Motor neuron (in vitro differentiated cells): ENCODE results near the gene PELI2. TPM values are rescaled to one million over a fixed set of nuclear protein-coding genes. Genes with fewer than 3 reads are reported as not detected.

Source experiments
- ATAC-seq, 8 experiments: fragments of 200-7000 bp; cut with Tn5 transposase; replicated peaks in 6 of 8; 2 replicates each; pipeline ENCODE4 v1.8.0; 2021; ENCODE audit warnings: mild to moderate bottlenecking in 8 of 8, moderate library complexity in 8 of 8
- H3K27ac ChIP-seq, 2 donors: fragments of 250-450 bp; sonication (Bioruptor Pico); 2 replicates each; pipeline ENCODE4 v1.9.0; 2021; ENCODE audit warnings: antibody characterized with exemption in 2 of 2, mild to moderate bottlenecking in 2 of 2, moderate library complexity in 1 of 2
- H3K4me1 ChIP-seq, 2 donors: fragments of 250-450 bp; sonication (Bioruptor Pico); replicated peaks in 1 of 2; 2 replicates each; pipeline ENCODE4 v1.6.1; 2021; ENCODE audit warnings: antibody characterized with exemption in 2 of 2, mild to moderate bottlenecking in 2 of 2, moderate library complexity in 1 of 2
- H3K4me3 ChIP-seq, 5 donors: fragments of 250-450 bp; sonication (Bioruptor Pico); 2 replicates each; pipeline ENCODE4 v1.9.0; 2021; ENCODE audit warnings: antibody characterized with exemption in 5 of 5, mild to moderate bottlenecking in 5 of 5, moderate library complexity in 4 of 5
- WGBS, 10 experiments: fragments of 450-650 bp; shearing (Covaris generic); methylation state at CpG; one replicate each; pipeline ENCODE4 v1.0.0; 2022; 5-methylcytosine and 5-hydroxymethylcytosine counted together
- in situ Hi-C, 9 experiments: fragments of 400-800 bp; cut with MboI; loops; one replicate each; pipeline ENCODE4 v1.15.0; 2021; ENCODE audit warnings: low sequenced_read_pairs in 9 of 9, low pct_unique_long_range_greater_than_20kb in 2 of 9; ENCODE audit not compliant: unreplicated experiment in 9 of 9
- total RNA-seq, 8 experiments: library from RNA; unstranded; fragments of 300-600 nt; gene quantifications; 2 replicates each; pipeline versions ENCODE4 v1.2.3 to v1.2.4, GENCODE V29; 2022

PELI2 gene
- total RNA-seq, 8 experiments from 2014 or later = 3.7 to 18.4 (median 8.9) TPM

DNA sequence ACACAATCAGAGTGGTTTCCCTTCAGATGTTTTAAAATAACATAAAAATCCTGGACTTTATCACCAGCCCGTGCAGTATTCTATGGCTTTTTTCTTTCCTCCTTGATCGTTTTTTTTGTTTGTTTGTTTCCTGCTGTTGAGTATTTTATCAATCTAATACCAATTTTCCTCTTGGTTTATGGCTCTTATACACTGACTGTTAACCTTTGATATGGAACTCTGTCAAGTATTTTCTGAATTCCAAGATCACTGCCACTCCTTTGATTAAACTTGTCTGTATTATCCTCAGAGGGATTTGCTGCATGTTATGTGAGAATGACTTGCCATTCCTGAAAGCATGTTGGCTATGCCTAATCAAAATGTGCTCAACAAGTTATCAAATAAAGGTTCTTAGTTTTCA is 88.4 kb downstream of the PELI2 start:
- Histone ChIP-seq H3K4me1 (peaks cover 0 to 2% of the 10 kb centered on the region in 2 donors), H3K4me3 (no peak overlapping the region), H3K27ac (no peak overlapping the region)
- no peak for ATAC-seq
- 64 to 86% (median 76%) methylated on average over 2 of the region's 2 CpGs; no CpG with 5 or more reads in 1 of the 10 experiments for WGBS, 10 experiments
- in situ Hi-C loops = no loop called here

DNA sequence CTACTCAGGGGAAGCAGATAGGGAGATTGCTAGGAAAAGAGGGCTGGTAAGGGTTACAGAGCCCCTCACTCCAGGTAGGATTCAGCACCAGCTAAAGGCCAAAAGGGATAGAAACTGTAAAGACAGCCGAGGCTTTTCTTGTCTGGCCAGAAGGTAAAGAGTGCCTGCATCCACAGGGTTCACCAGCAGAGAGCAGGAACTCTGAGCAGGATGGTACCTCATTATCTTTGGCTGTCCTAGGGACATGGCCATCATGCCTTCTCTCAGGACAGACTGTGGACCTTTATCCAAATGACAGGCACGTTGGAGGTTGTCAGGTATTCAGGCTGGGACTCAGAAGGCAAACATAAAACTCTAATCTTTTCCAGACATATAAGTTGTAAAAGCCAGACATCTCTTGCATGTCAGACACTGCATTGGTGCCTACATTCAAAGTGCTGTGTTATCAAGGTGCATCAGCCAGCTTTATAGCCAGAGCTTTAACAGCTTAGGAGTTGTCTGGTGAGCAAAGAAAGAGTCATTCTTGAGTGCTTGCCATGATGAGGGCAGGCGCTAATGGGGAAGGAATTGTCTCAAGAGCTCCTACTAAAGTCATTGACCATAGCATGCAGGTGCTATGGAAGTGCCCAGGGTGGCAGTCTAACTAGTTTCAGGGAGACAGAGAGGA is 89.5 kb downstream of the PELI2 start:
- no peak for ATAC-seq

DNA sequence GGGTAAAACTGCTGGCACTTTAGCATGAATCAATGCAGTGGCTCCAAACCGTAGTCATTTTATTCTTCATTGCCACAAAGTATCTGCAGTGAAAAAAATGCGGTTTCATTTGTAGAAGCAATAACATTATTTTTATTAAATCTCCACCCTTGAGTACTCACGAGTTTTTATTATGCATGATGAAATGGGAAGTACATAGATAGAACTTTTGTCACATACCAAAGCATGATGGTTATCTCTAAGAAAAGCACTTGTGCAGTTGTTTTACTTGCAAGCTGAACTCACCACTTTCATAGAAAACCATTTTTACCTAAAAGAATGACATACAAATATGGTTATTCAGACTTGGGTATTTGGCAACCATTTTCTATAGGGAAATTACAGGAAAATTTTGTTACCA is 90.3 kb downstream of the PELI2 start:
- in situ Hi-C loops = no loop called here
- H3K27ac ChIP-seq = no peak overlapping the region
- H3K4me3 ChIP-seq = no peak overlapping the region
- peaks cover 2 to 18% of the 10 kb centered on the region in 2 donors for H3K4me1 ChIP-seq
- WGBS, 10 experiments = 46 to 100% (median 92%) methylated on average over 2 to 3 of the region's 3 CpGs; no CpG with 5 or more reads in 1 of the 10 experiments
- ATAC-seq = no peak

More for the DNA sequence above, 89.5 kb downstream of the PELI2 start:
- H3K27ac ChIP-seq = no peak overlapping the region
- peaks cover 0 to 10% of the 10 kb centered on the region in 2 donors for H3K4me1 ChIP-seq
- in situ Hi-C loops = no loop called here
- 0 to 100% (median 85%) methylated on average over 1 to 2 of the region's 3 CpGs; no CpG with 5 or more reads in 4 of the 10 experiments for WGBS, 10 experiments
- no peak overlapping the region for H3K4me3 ChIP-seq

DNA sequence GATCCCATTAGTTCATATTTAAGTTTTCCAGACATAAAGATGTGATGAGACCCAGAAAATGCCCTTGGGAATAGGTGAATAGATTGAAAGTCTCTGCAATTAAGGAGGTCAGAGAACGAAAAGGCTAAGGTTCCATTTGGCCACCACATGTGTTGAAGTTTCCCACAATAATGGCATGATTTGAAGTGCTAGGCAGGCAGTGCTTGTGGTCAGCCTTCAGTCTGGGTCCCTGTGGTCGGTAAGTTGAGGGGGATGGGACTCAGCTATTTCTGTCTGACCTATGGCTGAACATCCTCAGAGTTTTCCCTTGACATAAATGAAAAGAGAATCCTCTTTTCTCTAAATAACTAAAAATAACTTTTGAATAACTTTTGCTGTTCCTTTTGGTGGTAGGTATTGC is 92.4 kb downstream of the PELI2 start:
- in situ Hi-C loops = no loop called here

DNA sequence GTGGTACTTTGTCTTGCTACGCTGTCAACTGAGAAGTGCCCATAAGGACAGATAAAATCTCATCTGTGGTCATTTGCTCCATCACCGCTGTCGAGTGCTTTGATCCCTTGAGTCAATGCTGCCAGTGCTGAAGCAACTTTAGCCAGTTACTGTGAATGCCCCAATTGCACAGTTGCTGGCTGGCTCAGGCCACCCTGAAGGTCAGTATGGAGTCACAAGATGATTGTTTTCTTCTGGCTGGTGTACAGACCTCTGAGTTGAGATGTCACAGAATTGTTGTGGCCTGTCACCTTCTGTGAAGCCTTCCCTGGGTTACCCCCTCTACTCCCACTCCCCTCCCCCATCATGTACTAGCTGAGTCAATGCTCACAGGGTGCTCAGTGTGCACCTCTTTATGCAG is 92.9 kb downstream of the PELI2 start:
- WGBS, 10 experiments = 93 to 100% (median 98%) methylated on average over 1 to 3 of the region's 3 CpGs; no CpG with 5 or more reads in 4 of the 10 experiments
- H3K27ac ChIP-seq = no peak overlapping the region
- H3K4me1 ChIP-seq = peaks cover 6 to 25% of the 10 kb centered on the region in 2 donors
- no peak overlapping the region for H3K4me3 ChIP-seq
- in situ Hi-C loops = no loop called here
- no peak for ATAC-seq

More for the DNA sequence above, 92.4 kb downstream of the PELI2 start:
- ATAC-seq = no peak
- WGBS, 10 experiments = 50 to 100% (median 86%) methylated on average over 1 to 2 of the region's 2 CpGs; no CpG with 5 or more reads in 1 of the 10 experiments
- Histone ChIP-seq H3K4me1 (peaks cover 2 to 24% of the 10 kb centered on the region in 2 donors), H3K4me3 (no peak overlapping the region), H3K27ac (no peak overlapping the region)

DNA sequence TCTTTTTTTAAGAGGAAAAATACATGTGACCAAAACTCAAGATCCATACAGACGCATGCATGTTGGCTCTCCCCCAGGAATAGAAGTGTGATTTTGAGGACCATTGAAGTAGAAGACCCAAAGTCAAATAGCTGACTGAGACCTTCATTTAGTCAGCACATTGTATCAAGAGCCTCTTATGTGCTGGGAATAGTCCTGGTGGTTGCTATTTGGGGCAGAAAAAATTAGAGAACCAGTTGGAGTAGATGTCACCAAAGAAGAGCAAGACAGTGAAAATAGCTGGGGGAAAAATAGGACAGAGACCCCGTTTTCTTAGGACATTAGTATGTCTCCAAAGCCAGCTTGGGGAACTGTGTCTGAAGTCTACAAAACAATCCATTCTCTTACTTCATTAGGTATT is 93.6 kb downstream of the PELI2 start:
- Histone ChIP-seq H3K4me3 (no peak overlapping the region), H3K27ac (no peak overlapping the region), H3K4me1 (peaks cover 13 to 31% of the 10 kb centered on the region in 2 donors)
- WGBS, 10 experiments = 80 to 100% (median 98%) methylated on average over 1 to 2 of the region's 2 CpGs; no CpG with 5 or more reads in 4 of the 10 experiments
- no peak for ATAC-seq
- in situ Hi-C loops = no loop called here

DNA sequence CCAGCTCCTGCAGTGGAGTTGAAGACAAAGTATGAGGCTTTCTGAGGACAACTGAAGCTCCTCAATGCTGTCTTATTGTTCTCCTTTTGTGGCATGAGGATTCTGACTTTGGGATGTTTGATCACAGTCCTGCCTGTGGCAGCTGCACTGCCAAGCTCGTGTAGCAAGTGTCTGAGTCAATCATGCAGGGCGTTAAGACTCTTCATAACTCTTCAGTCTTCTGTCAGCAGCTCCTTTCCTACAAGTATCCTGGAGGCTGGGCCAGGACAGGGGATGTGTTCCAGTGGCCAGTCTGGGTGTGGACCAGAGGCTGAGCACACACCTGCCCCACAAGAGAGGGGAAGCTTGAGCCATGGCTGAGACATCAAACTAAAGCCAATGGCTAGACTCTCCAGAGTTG is 94.3 kb downstream of the PELI2 start:
- in situ Hi-C loops = no loop called here
- 8 to 100% (median 23%) methylated on average over 1 to 2 of the region's 2 CpGs; no CpG with 5 or more reads in 6 of the 10 experiments for WGBS, 10 experiments
- peak in 3 of 8 experiments; percentile 19 to 68 (median 51) for ATAC-seq

DNA sequence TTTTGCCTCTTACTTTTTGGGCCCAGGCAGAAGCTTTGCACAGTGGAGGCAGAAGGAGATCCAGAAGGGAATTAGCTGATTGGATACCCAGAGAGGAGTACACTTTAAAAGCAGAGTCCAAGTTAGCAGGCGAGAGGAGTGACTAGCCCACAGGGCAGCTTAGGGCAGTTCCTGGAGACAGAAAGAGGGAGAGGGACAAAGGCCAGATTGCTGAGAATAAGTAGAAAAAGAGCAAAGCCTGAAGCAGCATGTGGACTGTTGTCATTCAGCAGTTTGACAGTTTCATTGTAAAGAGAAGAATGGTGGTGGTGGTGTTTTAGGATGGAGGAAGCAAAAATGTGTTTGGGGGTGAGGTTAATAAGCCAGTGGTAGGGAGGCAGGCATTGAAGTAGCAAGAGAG is 95.1 kb downstream of the PELI2 start:
- in situ Hi-C loops = no loop called here
- H3K27ac ChIP-seq = no peak overlapping the region
- H3K4me3 ChIP-seq = no peak overlapping the region
- ATAC-seq = peak in 2 of 8 experiments; percentile 30 to 53
- H3K4me1 ChIP-seq = peaks cover 18 to 39% of the 10 kb centered on the region in 2 donors
- 14 to 80% (median 57%) methylated on average over 1 of the region's 1 CpG; no CpG with 5 or more reads in 5 of the 10 experiments for WGBS, 10 experiments

More for the DNA sequence above, 94.3 kb downstream of the PELI2 start:
- H3K4me3 ChIP-seq = no peak overlapping the region
- H3K4me1 ChIP-seq = peaks cover 15 to 37% of the 10 kb centered on the region in 2 donors
- H3K27ac ChIP-seq = no peak overlapping the region

DNA sequence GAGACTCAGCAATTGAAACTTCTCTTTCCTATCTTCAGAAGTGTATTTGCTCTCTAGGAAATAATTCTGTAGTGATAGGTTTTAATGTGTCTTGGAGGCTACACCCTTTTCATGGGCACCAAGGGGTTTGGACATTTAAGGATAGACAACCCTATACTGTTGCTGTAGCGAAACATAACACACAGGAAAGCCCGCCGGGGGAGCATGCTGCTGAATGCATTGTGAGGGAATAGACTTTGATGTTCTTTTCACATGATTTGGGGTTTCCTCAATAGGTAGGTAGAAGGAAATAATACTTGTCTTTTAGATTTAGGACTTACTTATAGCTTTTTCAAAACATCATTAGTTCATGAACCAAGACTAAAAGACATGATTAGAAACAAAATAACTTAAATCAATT is 97.0 kb downstream of the PELI2 start:
- Histone ChIP-seq H3K4me3 (no peak overlapping the region), H3K27ac (no peak overlapping the region), H3K4me1 (peaks cover 28 to 50% of the 10 kb centered on the region in 2 donors)
- WGBS, 10 experiments = 80 to 100% (median 88%) methylated on average over 1 to 3 of the region's 3 CpGs; no CpG with 5 or more reads in 2 of the 10 experiments
- in situ Hi-C loops = no loop called here
- ATAC-seq = no peak

DNA sequence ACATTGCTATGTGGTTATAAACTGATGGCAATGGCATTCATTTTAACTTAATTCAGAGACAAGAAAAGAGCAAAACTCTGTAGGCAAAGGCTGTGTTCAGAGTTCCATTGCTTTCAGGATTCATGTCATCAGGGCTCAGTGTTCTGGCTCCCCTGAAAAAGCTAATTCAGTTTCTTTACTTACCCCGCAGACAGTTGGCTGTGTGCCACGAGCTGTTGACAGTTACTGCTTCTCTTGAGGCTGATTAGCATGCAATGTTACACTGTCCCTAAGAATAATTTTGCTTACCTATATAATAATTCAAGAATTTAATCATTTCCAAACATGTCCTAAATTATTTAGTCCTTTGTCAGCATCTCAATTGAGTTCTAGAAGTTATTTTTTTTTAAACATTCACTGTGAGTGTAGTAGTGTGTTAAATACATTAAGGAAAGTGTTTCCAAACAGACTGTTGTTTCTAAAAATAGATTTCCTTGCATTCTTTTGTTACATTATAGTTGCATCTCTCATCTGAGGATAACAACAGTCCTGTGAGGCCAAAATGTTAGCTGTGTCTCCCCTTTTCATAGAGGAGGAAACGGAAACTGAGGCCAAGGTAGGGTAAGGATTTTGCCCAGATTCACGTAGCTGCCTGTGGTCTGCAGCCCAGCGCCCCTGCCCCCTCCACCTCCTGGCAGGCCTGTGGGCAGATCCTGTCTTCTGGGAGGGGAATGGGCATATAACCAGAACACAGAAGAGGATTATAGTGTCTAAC is 98.6 kb downstream of the PELI2 start:
- Histone ChIP-seq H3K4me1 (peaks cover 30 to 49% of the 10 kb centered on the region in 2 donors), H3K4me3 (no peak overlapping the region), H3K27ac (no peak overlapping the region)
- ATAC-seq = peak in 7 of 8 experiments; percentile 41 to 73 (median 64)
- 0 to 56% (median 30%) methylated on average over 1 to 5 of the region's 5 CpGs for WGBS, 10 experiments
- in situ Hi-C loops = no loop called here

DNA sequence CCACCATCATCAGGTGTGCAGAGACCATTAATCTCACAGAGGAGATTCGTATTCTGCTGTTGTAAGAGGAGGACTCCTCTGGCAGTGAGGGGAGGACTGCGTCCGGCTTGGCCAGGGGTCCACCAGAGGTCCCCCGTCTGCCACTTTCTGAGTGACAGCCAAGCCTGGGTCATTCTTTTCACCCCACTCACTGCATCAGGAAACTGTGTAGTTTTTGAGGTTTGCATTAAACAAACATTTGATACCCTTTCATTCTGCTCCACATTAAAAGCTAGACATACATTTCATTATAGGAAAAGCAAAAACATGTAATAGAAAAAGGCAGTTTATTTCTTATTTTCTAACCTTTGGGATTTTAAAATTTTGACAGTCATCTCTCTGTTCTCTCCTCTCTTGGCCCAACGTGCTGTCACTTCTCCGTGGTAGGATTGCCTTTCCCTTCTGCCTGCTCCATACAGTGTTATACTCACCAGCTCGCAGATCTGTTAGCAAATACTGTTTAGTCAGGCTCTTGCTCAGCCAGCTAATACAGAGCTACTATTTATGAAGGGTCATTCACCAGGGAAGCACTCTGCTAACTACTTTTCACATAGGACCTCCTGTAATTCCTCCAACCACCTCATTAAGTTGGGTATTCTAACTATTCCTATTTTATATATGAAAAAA is 99.3 kb downstream of the PELI2 start:
- Histone ChIP-seq H3K27ac (no peak overlapping the region), H3K4me3 (no peak overlapping the region), H3K4me1 (peaks cover 30 to 43% of the 10 kb centered on the region in 2 donors)
- WGBS, 10 experiments = 43 to 100% (median 85%) methylated on average over 1 to 5 of the region's 7 CpGs; no CpG with 5 or more reads in 1 of the 10 experiments
- in situ Hi-C loops = no loop called here
- peak in 5 of 8 experiments; percentile 43 to 57 (median 45) for ATAC-seq

DNA sequence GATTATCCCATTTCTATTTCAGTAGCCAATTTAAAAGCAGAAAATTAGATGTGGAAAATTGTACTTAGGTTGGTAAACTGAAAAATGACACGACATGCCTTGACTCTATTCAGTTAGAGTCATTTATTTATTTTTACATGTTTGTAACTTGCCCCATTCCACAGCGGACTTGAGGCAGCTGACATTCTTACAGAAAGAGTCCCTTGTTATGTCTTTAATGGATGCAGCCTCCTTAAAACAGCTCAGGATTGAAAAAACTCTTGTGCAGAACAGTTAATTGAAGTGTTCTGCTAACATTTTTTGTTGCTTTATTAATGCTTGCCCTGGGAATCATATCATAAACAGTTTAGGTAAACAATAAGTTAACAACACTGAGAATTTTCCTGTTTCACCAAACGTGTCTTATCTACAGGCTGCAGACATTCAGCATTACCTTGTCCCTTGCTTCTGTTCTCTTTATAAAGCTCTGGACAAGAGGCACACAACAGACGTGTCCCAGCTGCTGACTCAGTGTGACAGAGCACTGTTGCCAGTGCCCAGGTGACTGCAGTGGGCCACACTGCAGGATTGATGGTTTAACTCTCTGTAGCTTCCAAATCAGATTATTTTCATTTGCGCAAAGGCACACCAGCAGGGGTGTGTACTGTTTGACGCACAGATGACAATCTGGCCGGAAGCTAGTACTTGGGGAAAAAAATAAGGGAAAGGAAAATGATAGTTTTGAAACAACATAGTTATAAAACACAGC is 101.6 kb downstream of the PELI2 start:
- in situ Hi-C loops = no loop called here
- no peak overlapping the region for H3K27ac ChIP-seq
- 42 to 100% (median 71%) methylated on average over 1 to 6 of the region's 7 CpGs for WGBS, 10 experiments
- H3K4me1 ChIP-seq = peaks cover 33 to 41% of the 10 kb centered on the region in 2 donors
- ATAC-seq = peak in 7 of 8 experiments; percentile 18 to 69 (median 60)
- no peak overlapping the region for H3K4me3 ChIP-seq
